Lung (tissue), 12 donors: Measurements from ENCODE around the gene LRCH1. TPM values are rescaled to one million over a fixed set of nuclear protein-coding genes. Genes with fewer than 3 reads are reported as not detected.

Experiments used
- ATAC-seq: fragments of 200-7000 bp; cut with Tn5 transposase; one replicate; pipeline ENCODE4 v1.9.1; 2020; ENCODE audit warnings: moderate number of reproducible peaks; ENCODE audit not compliant: insufficient read depth, low FRiP score
- DNase-seq, 3 donors: peaks; one replicate each; pipeline ENCODE4 v3.0.0-alpha.2; 2013 to 2017
- H3K27ac ChIP-seq, 2 donors: one replicate each; pipeline ENCODE4 v1.5.1; 2013; ENCODE audit warnings: mild to moderate bottlenecking in 2 of 2, moderate library complexity in 2 of 2, control low read depth in 1 of 2, inconsistent platforms in 1 of 2, low read depth in 1 of 2, low read length in 1 of 2
- H3K27me3 ChIP-seq, 3 donors: one replicate each; pipeline ENCODE4 v1.5.1; 2013; ENCODE audit warnings: low read length in 2 of 3; ENCODE audit not compliant: control insufficient read depth in 3 of 3, insufficient read depth in 3 of 3
- H3K36me3 ChIP-seq, 4 donors: one replicate each; pipeline ENCODE4 v1.5.1; 2013; ENCODE audit warnings: low read length in 4 of 4, mild to moderate bottlenecking in 1 of 4, moderate library complexity in 1 of 4; ENCODE audit not compliant: control insufficient read depth in 4 of 4, insufficient read depth in 4 of 4
- H3K4me1 ChIP-seq, 5 donors: one replicate each; pipeline ENCODE4 v1.5.1; 2013; ENCODE audit warnings: low read length in 5 of 5, mild to moderate bottlenecking in 2 of 5, moderate library complexity in 1 of 5; ENCODE audit not compliant: control insufficient read depth in 5 of 5, insufficient read depth in 5 of 5
- H3K4me3 ChIP-seq: one replicate; pipeline ENCODE4 v1.5.1; 2013; ENCODE audit warnings: mild to moderate bottlenecking, control low read depth, moderate library complexity
- H3K9ac ChIP-seq, 2 donors: one replicate each; pipeline ENCODE4 v1.5.1; 2013; ENCODE audit warnings: low read length in 2 of 2, control low read depth in 1 of 2; ENCODE audit not compliant: insufficient read depth in 1 of 2
- H3K9me3 ChIP-seq, 4 donors: one replicate each; pipeline ENCODE4 v1.5.1; 2013; ENCODE audit warnings: low read length in 3 of 4, mild to moderate bottlenecking in 1 of 4, moderate library complexity in 1 of 4; ENCODE audit not compliant: control insufficient read depth in 4 of 4, insufficient read depth in 3 of 4
- CTCF ChIP-seq: IDR thresholded peaks from 2 replicates; pipeline ENCODE4 v1.5.1; 2012; ENCODE audit warnings: mild to moderate bottlenecking; ENCODE audit errors: control extremely low read depth, extremely low read depth
- WGBS, 2 donors: extraction: QIAGEN DNeasy Blood & Tissue Kit; methylation state at CpG; one replicate each; pipeline ENCODE4 v1.1.7; 2013; 5-methylcytosine and 5-hydroxymethylcytosine counted together
- polyA plus RNA-seq, 2 donors: library from polyadenylated mRNA; stranded (reverse); fragments of 200-250 nt; gene quantifications; one replicate each; pipeline ENCODE4 v1.2.1, GENCODE V29; 2013
- total RNA-seq, 2 donors: library from RNA; depleted of rRNA in 1 of 2; stranded (reverse); fragments of >200 nt in 1 of 2; gene quantifications; one replicate each; pipeline ENCODE4 v1.2.1, GENCODE V29; 2014 to 2021
- donor health status: control.
- donor health status: control.
- donor health status: Bipolar disorder and iron deficiency.
- donor health status: healthy.
- donor health status: DM: yes; HTN: yes; CAD: no.

LRCH1 gene
- total and polyA plus RNA-seq, 4 donors: 3.6 to 35.4 (median 13.2) TPM

- TF ChIP-seq CTCF: no peak
- DNase-seq: no peak
- WGBS, 2 donors: 66 to 76% methylated on average over 4 of the region's 4 CpGs
- no peaks in the 10 kb centered on the region for H3K27me3 ChIP-seq
- no peaks in the 10 kb centered on the region for H3K9me3 ChIP-seq
- H3K36me3 ChIP-seq: no peaks in the 10 kb centered on the region
- ATAC-seq: no peak
- no peak overlapping the region for H3K27ac ChIP-seq
- no peak overlapping the region for H3K4me3 ChIP-seq
- no peak overlapping the region for H3K9ac ChIP-seq
- H3K4me1 ChIP-seq: peaks cover 2 to 18% (median 15%) of the 10 kb centered on the region in 5 donors
Observed at GRCh38 chr13:46587807-46588418, 34.9 kb downstream of the LRCH1 start.

- no peak overlapping the region for H3K4me3 ChIP-seq
- TF ChIP-seq CTCF: no peak
- ATAC-seq (no peak), DNase-seq (peak in 2 of 3 donors; percentile 60 to 74)
- H3K9ac ChIP-seq: no peak overlapping the region
- H3K27me3 ChIP-seq: no peaks in the 10 kb centered on the region
- no peaks in the 10 kb centered on the region for H3K36me3 ChIP-seq
- peaks cover 9 to 29% (median 16%) of the 10 kb centered on the region in 5 donors for H3K4me1 ChIP-seq
- H3K9me3 ChIP-seq: no peaks in the 10 kb centered on the region
- H3K27ac ChIP-seq: no peak overlapping the region
Observed at GRCh38 chr13:46592385-46592784, 39.4 kb downstream of the LRCH1 start.

- no peak overlapping the region for H3K9ac ChIP-seq
- WGBS, 2 donors: 84 to 85% methylated on average over 11 of the region's 11 CpGs
- DNase-seq: no peak
- H3K36me3 ChIP-seq: no peaks in the 10 kb centered on the region
- no peaks in the 10 kb centered on the region for H3K9me3 ChIP-seq
- no peak overlapping the region for H3K27ac ChIP-seq
- no peak for TF ChIP-seq CTCF
- no peak overlapping the region for H3K4me3 ChIP-seq
- ATAC-seq: no peak
- no peaks in the 10 kb centered on the region for H3K27me3 ChIP-seq
- peaks cover 12 to 27% (median 19%) of the 10 kb centered on the region in 5 donors for H3K4me1 ChIP-seq
Observed at GRCh38 chr13:46593398-46593797, 40.4 kb downstream of the LRCH1 start.
